ENCODE measurements around the gene PROCR. TPM values are rescaled to one million over a fixed set of nuclear protein-coding genes. Genes with fewer than 3 reads are reported as not detected.
"Not testable (repeated sequence)": the region's sequence is repeated elsewhere in the genome, so short reads cannot be mapped to it uniquely, and the experiment has no call there.

Gene PROCR
- total RNA-seq, 1 donor from 2014 or later = 104 TPM

DNA sequence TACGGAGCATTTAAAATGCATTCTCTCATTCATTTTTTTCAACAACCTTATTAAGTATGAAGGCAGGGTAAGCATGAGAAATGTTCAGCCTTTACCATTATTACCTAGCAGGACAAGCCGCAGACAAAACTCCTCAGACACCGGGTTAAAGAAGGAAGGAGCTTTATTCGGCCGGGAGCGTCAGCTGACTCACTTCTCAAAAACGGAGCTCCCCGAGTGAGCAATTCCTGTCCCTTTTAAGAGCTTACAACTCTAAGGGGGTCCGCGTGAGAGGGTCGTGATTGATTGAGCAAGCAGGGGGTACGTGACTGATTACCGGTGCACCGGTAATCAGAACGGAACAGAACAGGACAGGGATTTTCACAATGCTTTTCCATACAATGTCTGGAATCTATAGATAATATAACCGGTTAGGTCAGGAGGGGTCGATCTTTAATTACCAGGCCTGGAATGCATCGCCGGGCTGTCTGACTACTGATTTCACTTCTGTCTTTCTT is 24.2 kb upstream of the PROCR start:
- H3K4me1 ChIP-seq = peaks cover 26% of the 10 kb centered on the region
- H3K4me3 ChIP-seq = peak overlapping the region; percentile 85 to 91
- H3K9me3 ChIP-seq; DNase-seq (ENCODE audit: extremely low spot score in 2 of 2); H3K27me3 ChIP-seq; H3K36me3 ChIP-seq: not testable (repeated sequence)
- H3K27ac ChIP-seq = peak overlapping the region; percentile 82
- peak in 1 of 2 donors; percentile 24 for TF ChIP-seq POLR2AphosphoS5 (IDR thresholded peaks at IDR 0.05; ENCODE audit: insufficient read depth in 1 of 2, low read depth in 1 of 2)
- intact Hi-C loops (cut with DNase I) = loop anchor here (5.0 kb wide), 2 partner anchors 60 to 120 kb away; no protein-coding TSS in a partner anchor

DNA sequence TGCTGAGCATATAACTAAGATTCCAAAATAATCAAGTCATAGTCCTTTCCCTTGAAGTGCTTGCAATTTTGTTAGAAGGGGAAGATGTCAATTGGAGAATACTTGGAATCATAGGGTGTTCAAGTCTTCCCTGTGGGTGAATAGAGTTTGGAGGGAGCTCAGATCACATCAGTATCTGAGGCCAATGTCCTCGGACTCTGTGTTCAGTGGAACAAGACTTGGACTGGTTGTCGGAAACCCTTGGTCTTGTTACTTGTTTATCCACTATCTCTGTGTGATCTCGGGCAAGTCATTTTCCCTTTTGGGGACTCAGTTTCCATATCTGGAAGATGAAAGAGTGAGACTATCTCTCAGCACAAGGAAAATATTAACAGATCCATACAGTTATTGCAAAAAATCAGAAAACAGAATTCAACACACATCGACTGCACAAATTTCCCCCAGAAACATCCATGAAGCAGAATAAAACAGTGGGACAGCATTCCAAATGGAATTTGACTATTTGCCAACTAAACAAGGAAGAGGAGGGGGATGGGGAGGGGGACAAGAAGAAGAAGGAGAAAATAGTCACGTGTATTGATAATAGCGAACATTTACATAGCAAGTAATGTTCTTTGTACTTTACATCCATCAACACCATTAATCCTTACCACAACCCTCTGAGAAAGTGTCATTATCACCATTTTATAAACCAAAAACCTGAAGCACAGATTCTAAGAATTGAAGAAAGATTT is 20.9 kb upstream of the PROCR start:
- intact Hi-C loops (cut with DNase I) = no loop called here

DNA sequence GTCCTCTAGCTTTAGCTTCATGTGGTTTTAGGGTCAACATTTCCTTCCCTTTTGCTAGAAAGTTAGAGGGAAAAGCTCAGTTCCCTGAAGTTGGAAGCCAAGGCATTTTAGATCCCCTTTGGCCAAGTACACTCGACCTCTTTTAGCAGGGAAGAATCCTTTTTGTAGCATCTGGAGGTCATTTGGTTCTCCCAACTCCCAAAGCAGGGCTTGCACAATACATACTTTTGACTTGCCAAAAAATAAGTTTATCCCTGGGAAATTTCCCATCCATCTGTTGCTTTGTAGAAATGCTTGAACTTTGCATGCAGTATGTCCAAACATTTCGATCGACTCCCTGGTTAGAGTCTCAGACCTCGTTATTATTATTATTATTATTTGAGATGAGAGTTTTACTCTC is 20.1 kb upstream of the PROCR start:
- TF ChIP-seq POLR2AphosphoS5 (IDR thresholded peaks at IDR 0.05; ENCODE audit: insufficient read depth in 1 of 2, low read depth in 1 of 2) (peak in 1 of 2 donors; percentile 45), POLR2A (IDR thresholded peaks at IDR 0.05) (no peak), CTCF (IDR thresholded peaks at IDR 0.05) (no peak)
- no peaks in the 10 kb centered on the region for H3K9me3 ChIP-seq
- H3K4me3 ChIP-seq = no peak overlapping the region
- no peaks in the 10 kb centered on the region for H3K27me3 ChIP-seq
- H3K36me3 ChIP-seq = no peaks in the 10 kb centered on the region
- no peak overlapping the region for H3K27ac ChIP-seq
- DNase-seq (ENCODE audit: extremely low spot score in 2 of 2) = no peak
- intact Hi-C loops (cut with DNase I) = no loop called here
- H3K4me1 ChIP-seq = peaks cover 9% of the 10 kb centered on the region

More for the DNA sequence above, 20.9 kb upstream of the PROCR start:
- Histone ChIP-seq H3K9me3 (no peaks in the 10 kb centered on the region), H3K27ac (no peak overlapping the region), H3K4me3 (no peak overlapping the region), H3K36me3 (no peaks in the 10 kb centered on the region), H3K4me1 (peaks cover 16% of the 10 kb centered on the region), H3K27me3 (no peaks in the 10 kb centered on the region)
- TF ChIP-seq POLR2A (IDR thresholded peaks at IDR 0.05) = no peak
- TF ChIP-seq POLR2AphosphoS5 (IDR thresholded peaks at IDR 0.05; ENCODE audit: insufficient read depth in 1 of 2, low read depth in 1 of 2) = no peak
- no peak for TF ChIP-seq CTCF (IDR thresholded peaks at IDR 0.05)
- no peak for DNase-seq (ENCODE audit: extremely low spot score in 2 of 2)

- intact Hi-C loops (cut with DNase I) = no loop called here
- H3K4me3 ChIP-seq = no peak overlapping the region
- no peaks in the 10 kb centered on the region for H3K36me3 ChIP-seq
- TF ChIP-seq POLR2AphosphoS5 (IDR thresholded peaks at IDR 0.05; ENCODE audit: insufficient read depth in 1 of 2, low read depth in 1 of 2) (no peak), CTCF (IDR thresholded peaks at IDR 0.05) (no peak), POLR2A (IDR thresholded peaks at IDR 0.05) (no peak)
- H3K4me1 ChIP-seq = no peaks in the 10 kb centered on the region
- no peaks in the 10 kb centered on the region for H3K9me3 ChIP-seq
- DNase-seq (ENCODE audit: extremely low spot score in 2 of 2) = no peak
- no peak overlapping the region for H3K27ac ChIP-seq
- no peaks in the 10 kb centered on the region for H3K27me3 ChIP-seq
Observed at GRCh38 chr20:35155936-35156335, 15.9 kb upstream of the PROCR start.

GRCh38 chr20:35156978-35157377 is 14.9 kb upstream of the PROCR start:
- no peaks in the 10 kb centered on the region for H3K36me3 ChIP-seq
- no peaks in the 10 kb centered on the region for H3K9me3 ChIP-seq
- DNase-seq (ENCODE audit: extremely low spot score in 2 of 2) = no peak
- no peak overlapping the region for H3K4me3 ChIP-seq
- TF ChIP-seq CTCF (IDR thresholded peaks at IDR 0.05) = no peak
- no peak for TF ChIP-seq POLR2A (IDR thresholded peaks at IDR 0.05)
- TF ChIP-seq POLR2AphosphoS5 (IDR thresholded peaks at IDR 0.05; ENCODE audit: insufficient read depth in 1 of 2, low read depth in 1 of 2) = no peak
- no peaks in the 10 kb centered on the region for H3K27me3 ChIP-seq
- H3K27ac ChIP-seq = no peak overlapping the region
- no peaks in the 10 kb centered on the region for H3K4me1 ChIP-seq
- intact Hi-C loops (cut with DNase I) = no loop called here

- intact Hi-C loops (cut with DNase I); H3K27me3 ChIP-seq; H3K36me3 ChIP-seq; H3K4me3 ChIP-seq; DNase-seq (ENCODE audit: extremely low spot score in 2 of 2); H3K27ac ChIP-seq; H3K9me3 ChIP-seq; H3K4me1 ChIP-seq: not testable (repeated sequence)
Observed at GRCh38 chr20:35160341-35160740, 11.5 kb upstream of the PROCR start.

GRCh38 chr20:35164531-35164930 is 7.3 kb upstream of the PROCR start:
- H3K36me3 ChIP-seq; H3K4me3 ChIP-seq; intact Hi-C loops (cut with DNase I); H3K27me3 ChIP-seq; H3K4me1 ChIP-seq; H3K9me3 ChIP-seq; H3K27ac ChIP-seq; DNase-seq (ENCODE audit: extremely low spot score in 2 of 2): not testable (repeated sequence)
